GM19372 (cell line): ENCODE results near the gene QPCTL.
A peak's percentile ranks its signal among the peaks of the same experiment; 100 is the strongest.
"Not testable (repeated sequence)": the region's sequence is repeated elsewhere in the genome, so short reads cannot be mapped to it uniquely, and the experiment has no call there.

ENCODE experiments used
- ATAC-seq: cut with Tn5 transposase; IDR thresholded peaks from one replicate; pipeline ENCODE4 v1.9.1; 2021; ENCODE audit warnings: mild to moderate bottlenecking, low read depth, moderate library complexity; ENCODE audit not compliant: unreplicated experiment

Gene QPCTL

GRCh38 chr19:45674946-45675345 lies 17.5 kb upstream of the QPCTL start:
- no peak for ATAC-seq

GRCh38 chr19:45676851-45677263 lies 15.6 kb upstream of the QPCTL start:
- ATAC-seq: no peak

- ATAC-seq: no peak
Observed at GRCh38 chr19:45677351-45678230, 14.9 kb upstream of the QPCTL start.

- peak; percentile 70 for ATAC-seq
Observed at GRCh38 chr19:45681391-45682015, 11.0 kb upstream of the QPCTL start.

GRCh38 chr19:45682117-45682516 lies 10.3 kb upstream of the QPCTL start:
- no peak for ATAC-seq

GRCh38 chr19:45682908-45683307 lies 9.6 kb upstream of the QPCTL start:
- no peak for ATAC-seq

- not testable (repeated sequence) for ATAC-seq
Observed at GRCh38 chr19:45685045-45685444, 7.4 kb upstream of the QPCTL start.

- no peak for ATAC-seq
Observed at GRCh38 chr19:45687599-45687998, 4.9 kb upstream of the QPCTL start.

- ATAC-seq: peak; percentile 47
Observed at GRCh38 chr19:45691516-45692186, 815 bp upstream of the QPCTL start, which contains the start of gene SNRPD2. SNRPD2 (minus strand) TSS chr19:45691953; CDS start chr19:45691888, 65 bp downstream.

- no peak for ATAC-seq
Observed at GRCh38 chr19:45693106-45693788, 781 bp downstream of the QPCTL start.

GRCh38 chr19:45701676-45702075 lies 9.2 kb downstream of the QPCTL start:
- ATAC-seq: no peak

- ATAC-seq: no peak
Observed at GRCh38 chr19:45705115-45705514, 12.6 kb downstream of the QPCTL start.

GRCh38 chr19:45705710-45706415 lies 13.4 kb downstream of the QPCTL start:
- ATAC-seq: no peak

- no peak for ATAC-seq
Observed at GRCh38 chr19:45710356-45711130, 18.1 kb downstream of the QPCTL start.

GRCh38 chr19:45711851-45712698 lies 19.6 kb downstream of the QPCTL start:
- ATAC-seq: no peak

- ATAC-seq: no peak
Observed at GRCh38 chr19:45712699-45713067, 20.2 kb downstream of the QPCTL start.

GRCh38 chr19:45713141-45713540 lies 20.7 kb downstream of the QPCTL start:
- ATAC-seq: no peak

GRCh38 chr19:45715139-45715538 lies 22.7 kb downstream of the QPCTL start:
- ATAC-seq: no peak
